ENCODE data around the gene DYNLT4. TPM values are rescaled to one million over a fixed set of nuclear protein-coding genes. Genes with fewer than 3 reads are reported as not detected.

Gene DYNLT4
- total and polyA plus RNA-seq, 2 of the 13 experiments (the other 11 are each of a cell fraction or from before 2014, with no cell fraction given) = 0.77 TPM; not detected in 1

DNA sequence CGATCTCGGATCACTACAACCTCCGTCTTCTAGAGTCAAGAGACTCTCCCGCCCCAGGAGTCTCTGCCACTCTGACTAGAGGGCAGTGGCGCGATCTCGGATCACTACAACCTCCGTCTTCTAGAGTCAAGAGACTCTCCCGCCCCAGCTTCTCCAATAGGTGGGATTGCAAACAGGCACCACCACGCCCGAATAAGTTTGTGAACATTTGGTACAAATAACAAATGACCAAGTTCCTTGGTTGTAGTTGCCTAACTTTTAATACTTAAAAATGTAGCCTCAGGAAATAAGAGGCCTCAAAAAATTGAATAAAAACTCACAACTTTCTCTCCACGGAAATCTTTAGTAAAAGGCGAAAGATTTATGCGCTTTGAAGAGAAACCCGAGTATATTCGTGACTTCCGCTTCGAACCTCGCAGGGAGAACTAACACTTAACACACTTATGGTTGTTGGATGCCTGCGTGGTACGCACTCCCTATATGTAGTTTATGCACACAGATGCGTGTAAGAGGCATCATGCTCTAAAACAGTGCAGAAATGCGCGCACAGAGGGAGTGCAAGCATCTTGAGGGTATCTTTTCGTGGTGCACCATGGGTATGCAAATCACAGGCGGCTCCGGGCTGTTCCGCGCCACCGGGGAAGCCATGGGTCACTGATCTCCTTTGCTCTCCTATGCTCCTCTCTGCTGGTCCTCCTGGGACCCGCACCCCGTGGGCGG is 12.6 kb upstream of the DYNLT4 start (continued):
- TF ChIP-seq, protein P1, sequence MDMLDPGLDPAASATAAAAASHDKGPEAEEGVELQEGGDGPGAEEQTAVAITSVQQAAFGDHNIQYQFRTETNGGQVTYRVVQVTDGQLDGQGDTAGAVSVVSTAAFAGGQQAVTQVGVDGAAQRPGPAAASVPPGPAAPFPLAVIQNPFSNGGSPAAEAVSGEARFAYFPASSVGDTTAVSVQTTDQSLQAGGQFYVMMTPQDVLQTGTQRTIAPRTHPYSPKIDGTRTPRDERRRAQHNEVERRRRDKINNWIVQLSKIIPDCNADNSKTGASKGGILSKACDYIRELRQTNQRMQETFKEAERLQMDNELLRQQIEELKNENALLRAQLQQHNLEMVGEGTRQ (IDR thresholded peaks at IDR 0.05; ENCODE audit: low read depth, low read length) = no peak
- TF ChIP-seq, protein P1 (CRISPR knock-in tag; IDR thresholded peaks at IDR 0.05; ENCODE audit: borderline replicate concordance) = no peak
- no peak for TF ChIP-seq FOXK2 (IDR thresholded peaks at IDR 0.05)
- peak; percentile 53; the same call in 1 of the 2 replicates for TF ChIP-seq ZNF501 (CRISPR knock-in tag; IDR thresholded peaks at IDR 0.05)
- TF ChIP-seq SRF (IDR thresholded peaks at IDR 0.05; ENCODE audit: low read depth, low read length) = no peak; the same call in 1 of the 2 replicates
- TF ChIP-seq, protein P2, sequence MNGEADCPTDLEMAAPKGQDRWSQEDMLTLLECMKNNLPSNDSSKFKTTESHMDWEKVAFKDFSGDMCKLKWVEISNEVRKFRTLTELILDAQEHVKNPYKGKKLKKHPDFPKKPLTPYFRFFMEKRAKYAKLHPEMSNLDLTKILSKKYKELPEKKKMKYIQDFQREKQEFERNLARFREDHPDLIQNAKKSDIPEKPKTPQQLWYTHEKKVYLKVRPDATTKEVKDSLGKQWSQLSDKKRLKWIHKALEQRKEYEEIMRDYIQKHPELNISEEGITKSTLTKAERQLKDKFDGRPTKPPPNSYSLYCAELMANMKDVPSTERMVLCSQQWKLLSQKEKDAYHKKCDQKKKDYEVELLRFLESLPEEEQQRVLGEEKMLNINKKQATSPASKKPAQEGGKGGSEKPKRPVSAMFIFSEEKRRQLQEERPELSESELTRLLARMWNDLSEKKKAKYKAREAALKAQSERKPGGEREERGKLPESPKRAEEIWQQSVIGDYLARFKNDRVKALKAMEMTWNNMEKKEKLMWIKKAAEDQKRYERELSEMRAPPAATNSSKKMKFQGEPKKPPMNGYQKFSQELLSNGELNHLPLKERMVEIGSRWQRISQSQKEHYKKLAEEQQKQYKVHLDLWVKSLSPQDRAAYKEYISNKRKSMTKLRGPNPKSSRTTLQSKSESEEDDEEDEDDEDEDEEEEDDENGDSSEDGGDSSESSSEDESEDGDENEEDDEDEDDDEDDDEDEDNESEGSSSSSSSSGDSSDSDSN (CRISPR knock-in tag; IDR thresholded peaks at IDR 0.05) = peak; percentile 5; the same call in 1 of the 2 replicates
- TF ChIP-seq, protein P3, sequence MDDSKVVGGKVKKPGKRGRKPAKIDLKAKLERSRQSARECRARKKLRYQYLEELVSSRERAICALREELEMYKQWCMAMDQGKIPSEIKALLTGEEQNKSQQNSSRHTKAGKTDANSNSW (CRISPR knock-in tag; IDR thresholded peaks at IDR 0.05; ENCODE audit: borderline replicate concordance) = no peak
- no peak for TF ChIP-seq GPN1 (CRISPR knock-in tag; IDR thresholded peaks at IDR 0.05; ENCODE audit: borderline replicate concordance)
- TF ChIP-seq SIN3B (IDR thresholded peaks at IDR 0.05; ENCODE audit: low read length) = peak; percentile 49; the same call in 1 of the 2 replicates
- TF ChIP-seq SMYD3 (CRISPR knock-in tag; IDR thresholded peaks at IDR 0.05) = no peak
- TF ChIP-seq ARNT2 (CRISPR knock-in tag; IDR thresholded peaks at IDR 0.05; ENCODE audit: low read depth) = peak; percentile 42; the same call in 1 of the 2 replicates
- no peak for TF ChIP-seq AGO2 (optimal IDR thresholded peaks at IDR 0.05; ENCODE audit: low read depth, low read length)
- TF ChIP-seq, protein P4, sequence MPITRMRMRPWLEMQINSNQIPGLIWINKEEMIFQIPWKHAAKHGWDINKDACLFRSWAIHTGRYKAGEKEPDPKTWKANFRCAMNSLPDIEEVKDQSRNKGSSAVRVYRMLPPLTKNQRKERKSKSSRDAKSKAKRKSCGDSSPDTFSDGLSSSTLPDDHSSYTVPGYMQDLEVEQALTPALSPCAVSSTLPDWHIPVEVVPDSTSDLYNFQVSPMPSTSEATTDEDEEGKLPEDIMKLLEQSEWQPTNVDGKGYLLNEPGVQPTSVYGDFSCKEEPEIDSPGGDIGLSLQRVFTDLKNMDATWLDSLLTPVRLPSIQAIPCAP (CRISPR knock-in tag; IDR thresholded peaks at IDR 0.05; ENCODE audit: low read depth) = peak; percentile 8; the same call in 1 of the 2 replicates
- peak; percentile 11; the same call in 1 of the 2 replicates for TF ChIP-seq ZNF891 (CRISPR knock-in tag; IDR thresholded peaks at IDR 0.05)
- TF ChIP-seq, protein P5, sequence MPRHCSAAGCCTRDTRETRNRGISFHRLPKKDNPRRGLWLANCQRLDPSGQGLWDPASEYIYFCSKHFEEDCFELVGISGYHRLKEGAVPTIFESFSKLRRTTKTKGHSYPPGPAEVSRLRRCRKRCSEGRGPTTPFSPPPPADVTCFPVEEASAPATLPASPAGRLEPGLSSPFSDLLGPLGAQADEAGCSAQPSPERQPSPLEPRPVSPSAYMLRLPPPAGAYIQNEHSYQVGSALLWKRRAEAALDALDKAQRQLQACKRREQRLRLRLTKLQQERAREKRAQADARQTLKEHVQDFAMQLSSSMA (CRISPR knock-in tag; IDR thresholded peaks at IDR 0.05) = no peak
- TF ChIP-seq, protein P6, sequence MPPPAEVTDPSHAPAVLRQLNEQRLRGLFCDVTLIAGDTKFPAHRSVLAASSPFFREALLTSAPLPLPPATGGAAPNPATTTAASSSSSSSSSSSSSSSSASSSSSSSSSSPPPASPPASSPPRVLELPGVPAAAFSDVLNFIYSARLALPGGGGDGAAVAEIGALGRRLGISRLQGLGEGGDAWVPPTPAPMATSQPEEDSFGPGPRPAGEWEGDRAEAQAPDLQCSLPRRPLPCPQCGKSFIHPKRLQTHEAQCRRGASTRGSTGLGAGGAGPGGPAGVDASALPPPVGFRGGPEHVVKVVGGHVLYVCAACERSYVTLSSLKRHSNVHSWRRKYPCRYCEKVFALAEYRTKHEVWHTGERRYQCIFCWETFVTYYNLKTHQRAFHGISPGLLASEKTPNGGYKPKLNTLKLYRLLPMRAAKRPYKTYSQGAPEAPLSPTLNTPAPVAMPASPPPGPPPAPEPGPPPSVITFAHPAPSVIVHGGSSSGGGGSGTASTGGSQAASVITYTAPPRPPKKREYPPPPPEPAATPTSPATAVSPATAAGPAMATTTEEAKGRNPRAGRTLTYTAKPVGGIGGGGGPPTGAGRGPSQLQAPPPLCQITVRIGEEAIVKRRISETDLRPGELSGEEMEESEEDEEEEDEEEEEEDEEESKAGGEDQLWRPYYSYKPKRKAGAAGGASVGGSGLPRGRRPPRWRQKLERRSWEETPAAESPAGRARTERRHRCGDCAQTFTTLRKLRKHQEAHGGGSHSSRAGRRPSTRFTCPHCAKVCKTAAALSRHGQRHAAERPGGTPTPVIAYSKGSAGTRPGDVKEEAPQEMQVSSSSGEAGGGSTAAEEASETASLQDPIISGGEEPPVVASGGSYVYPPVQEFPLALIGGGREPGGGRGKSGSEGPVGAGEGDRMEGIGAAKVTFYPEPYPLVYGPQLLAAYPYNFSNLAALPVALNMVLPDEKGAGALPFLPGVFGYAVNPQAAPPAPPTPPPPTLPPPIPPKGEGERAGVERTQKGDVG (CRISPR knock-in tag; IDR thresholded peaks at IDR 0.05; ENCODE audit: borderline replicate concordance) = peak; percentile 62; the same call in 1 of the 2 replicates
- peak; percentile 90 for TF ChIP-seq NFIC (IDR thresholded peaks at IDR 0.05; ENCODE audit: low read length)
- peak; percentile 33; the same call in 1 of the 2 replicates for TF ChIP-seq AHR (CRISPR knock-in tag; IDR thresholded peaks at IDR 0.05)
- peak; percentile 60; the same call in 1 of the 2 replicates for TF ChIP-seq ZNF615 (CRISPR knock-in tag; IDR thresholded peaks at IDR 0.05; ENCODE audit: borderline replicate concordance)
- no peak; the same call in 1 of the 2 replicates for TF ChIP-seq BRD4 (CRISPR knock-in tag; IDR thresholded peaks at IDR 0.05)
